HG02885 (cell line): ENCODE data around the gene ALDH1A3.

Experiments used
- ATAC-seq: cut with Tn5 transposase; IDR thresholded peaks from one replicate; pipeline ENCODE4 v1.9.1; 2021; ENCODE audit warnings: mild to moderate bottlenecking; ENCODE audit not compliant: unreplicated experiment, poor library complexity

Gene ALDH1A3

DNA sequence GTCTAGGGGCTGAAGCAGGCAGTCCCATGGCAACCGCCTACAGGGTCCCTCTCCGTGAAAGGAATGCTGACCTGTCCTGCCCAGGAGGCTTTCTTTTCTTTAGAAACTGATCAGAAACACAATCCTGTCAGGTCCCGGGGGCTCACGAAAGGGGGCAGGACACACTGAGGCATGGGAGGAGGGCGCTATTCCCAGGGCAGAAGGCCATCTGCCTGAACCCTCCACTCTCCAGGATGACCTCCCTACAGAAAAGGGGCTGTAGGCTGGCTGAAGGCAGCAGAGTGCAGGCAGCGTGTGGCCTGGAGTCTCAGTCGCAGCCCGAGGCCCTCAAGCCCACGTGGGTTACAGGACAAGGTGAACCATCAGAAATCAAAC is 21.2 kb downstream of the ALDH1A3 start:
- ATAC-seq, result no peak

DNA sequence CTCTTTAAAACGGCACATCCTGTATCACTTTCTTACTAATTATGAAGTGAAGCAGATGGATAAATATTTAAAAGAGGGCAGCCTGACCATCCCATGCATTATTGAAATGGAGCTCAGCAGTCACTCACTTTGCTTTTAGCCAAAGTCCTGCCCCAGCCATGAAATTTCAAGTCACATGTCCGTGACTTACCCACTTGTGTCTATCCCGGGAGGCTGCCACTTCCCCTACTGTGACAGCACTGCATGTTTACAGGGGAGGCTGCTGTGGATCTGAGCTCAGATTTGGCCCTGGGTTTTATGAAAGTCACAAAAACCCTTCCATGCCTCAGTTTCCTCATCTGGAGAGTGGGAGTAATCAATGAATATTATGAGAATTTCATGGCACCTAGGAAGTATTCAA is 21.7 kb downstream of the ALDH1A3 start:
- ATAC-seq, result no peak

DNA sequence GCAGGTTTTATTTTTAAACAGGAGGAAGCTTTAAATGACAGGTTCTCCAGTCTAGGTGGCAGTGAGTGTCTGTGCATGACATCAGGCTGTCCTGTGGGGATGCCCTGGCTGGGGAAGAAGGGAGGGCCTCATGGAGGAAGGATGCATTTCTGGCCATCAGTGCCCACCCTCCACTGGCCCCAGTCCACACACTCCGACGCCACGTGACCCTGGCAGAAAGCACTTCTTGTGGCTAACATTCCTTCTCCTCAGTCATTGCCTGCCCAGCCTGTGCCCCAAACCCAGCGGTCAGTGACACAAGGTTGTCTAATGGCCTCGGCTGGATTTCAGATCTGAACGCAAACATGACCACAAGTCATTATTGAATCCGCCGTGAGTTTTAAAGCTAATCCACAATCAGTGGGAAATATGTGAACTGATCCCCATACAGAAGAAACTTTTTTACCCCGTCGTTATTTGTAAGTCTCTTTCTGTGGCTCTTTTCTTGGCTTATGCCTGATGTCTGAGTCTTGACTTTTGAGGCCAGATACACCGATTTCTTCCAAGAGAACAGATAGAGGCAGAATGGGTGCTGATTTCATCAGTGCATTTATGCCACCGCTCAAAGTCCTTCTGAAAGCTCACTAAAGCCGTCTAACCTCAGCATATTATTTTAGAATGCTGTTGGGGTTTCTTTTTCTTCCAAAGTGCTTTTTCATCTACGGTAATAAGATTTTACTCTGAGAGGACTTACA is 22.2 kb downstream of the ALDH1A3 start:
- no peak for ATAC-seq

DNA sequence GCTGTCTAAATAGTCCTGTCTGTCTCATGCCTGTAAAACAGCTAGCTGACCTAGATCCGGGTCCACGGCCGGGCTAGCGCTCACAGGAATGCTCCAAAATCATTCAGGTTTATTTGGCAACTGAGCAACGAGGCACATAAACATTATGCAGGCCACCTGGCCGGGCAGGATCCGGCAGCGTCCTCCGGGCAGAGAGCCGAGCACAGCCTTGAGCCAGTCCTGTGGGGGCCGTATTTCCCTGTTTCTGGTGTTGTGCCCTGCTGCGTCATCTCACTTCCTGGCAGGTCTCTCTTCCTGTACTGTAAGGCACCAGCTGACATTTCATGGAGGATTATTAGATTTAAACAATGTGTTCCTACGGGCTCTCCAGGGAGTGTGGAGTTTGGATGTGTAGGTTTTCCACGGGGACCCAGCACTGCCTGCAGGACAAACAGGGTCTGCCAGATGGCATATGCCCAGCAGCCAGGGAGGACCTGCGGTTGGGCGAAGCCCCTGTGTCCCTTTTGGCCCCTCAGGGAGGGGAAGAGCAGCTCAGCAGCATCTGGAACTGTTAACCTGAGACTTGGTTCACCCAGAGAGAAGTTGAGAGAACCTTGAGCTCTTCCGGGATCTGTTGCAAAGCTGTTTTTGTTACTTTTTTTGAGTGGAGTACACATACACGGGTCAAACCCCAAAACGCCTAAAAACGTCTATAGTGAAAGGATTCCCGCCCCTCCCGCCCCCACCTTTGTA is 23.0 kb downstream of the ALDH1A3 start:
- ATAC-seq, result no peak

DNA sequence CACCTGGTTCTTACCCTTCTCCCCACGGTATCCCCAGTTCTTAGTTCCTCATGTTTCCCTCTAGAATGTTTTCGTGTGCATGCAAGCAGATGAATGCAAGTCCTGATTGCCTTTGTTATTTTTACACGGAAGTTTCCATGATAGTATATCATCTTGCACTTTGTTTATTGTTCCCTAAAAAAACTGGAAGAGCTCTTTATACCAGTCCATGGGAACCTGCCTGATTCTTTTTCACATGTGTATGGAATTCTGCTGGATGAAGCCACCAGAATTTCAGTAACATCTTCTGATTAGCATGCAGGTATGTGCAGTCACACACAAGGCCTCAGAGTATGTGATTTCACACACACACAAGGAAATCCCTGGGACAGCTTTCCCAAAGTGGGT is 23.5 kb downstream of the ALDH1A3 start:
- ATAC-seq, result no peak

DNA sequence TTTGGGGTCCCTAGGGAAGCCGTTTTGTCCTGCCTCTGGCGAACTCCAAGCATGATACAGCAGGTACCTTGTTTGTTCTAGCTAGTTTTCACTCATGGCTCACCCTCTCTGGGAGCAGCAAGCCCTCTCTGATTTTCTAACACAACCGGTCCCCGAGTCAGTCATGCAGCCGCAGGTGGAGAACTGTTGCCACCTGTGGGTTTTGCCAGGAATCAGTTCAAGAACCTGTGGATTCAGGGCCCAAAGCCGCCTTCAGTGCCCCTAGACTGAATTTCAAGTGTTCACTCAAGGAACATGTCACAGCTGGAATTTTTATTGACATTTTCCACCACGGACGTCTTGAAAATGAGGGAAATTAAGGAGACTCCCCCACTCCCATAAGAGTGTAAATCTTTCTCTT is 26.2 kb downstream of the ALDH1A3 start:
- no peak for ATAC-seq

DNA sequence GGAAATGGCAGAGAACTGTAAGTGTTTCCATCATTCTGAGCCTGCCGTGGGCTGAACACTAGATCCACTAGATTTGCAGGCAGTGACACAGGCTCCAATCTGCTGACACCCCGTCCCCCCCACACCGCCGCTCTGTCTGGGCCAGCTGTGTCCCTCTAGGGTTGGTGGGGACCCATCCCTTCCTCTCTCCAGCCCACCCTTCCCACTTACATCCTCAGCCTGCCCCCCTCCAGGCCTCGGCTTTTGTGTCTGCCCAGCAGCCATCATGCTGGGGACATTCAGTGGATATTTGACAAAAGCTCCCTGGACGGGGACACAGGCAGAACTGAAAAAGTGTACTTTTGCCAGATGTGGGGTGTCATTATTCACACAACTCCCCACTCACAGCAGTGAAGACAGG is 28.8 kb downstream of the ALDH1A3 start:
- no peak for ATAC-seq

DNA sequence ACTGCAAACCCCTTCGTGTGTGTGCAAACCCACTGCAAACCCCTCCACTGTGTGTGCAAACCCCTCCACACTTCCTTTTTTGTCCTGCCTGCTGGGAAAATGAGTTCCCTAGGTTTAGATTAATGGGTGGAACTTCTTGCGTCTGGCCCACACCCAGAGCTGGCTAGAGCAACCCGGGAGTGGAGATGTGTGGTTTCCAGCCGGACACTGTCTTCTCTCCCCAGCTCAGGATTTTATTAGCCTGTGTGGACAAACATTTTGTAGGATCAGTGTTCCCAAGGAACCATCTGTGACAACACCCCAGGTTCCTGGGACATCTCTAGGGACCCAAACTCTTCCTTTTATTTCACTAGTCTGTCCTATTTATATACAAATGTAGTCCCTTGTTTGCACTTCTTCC is 29.9 kb downstream of the ALDH1A3 start:
- no peak for ATAC-seq

DNA sequence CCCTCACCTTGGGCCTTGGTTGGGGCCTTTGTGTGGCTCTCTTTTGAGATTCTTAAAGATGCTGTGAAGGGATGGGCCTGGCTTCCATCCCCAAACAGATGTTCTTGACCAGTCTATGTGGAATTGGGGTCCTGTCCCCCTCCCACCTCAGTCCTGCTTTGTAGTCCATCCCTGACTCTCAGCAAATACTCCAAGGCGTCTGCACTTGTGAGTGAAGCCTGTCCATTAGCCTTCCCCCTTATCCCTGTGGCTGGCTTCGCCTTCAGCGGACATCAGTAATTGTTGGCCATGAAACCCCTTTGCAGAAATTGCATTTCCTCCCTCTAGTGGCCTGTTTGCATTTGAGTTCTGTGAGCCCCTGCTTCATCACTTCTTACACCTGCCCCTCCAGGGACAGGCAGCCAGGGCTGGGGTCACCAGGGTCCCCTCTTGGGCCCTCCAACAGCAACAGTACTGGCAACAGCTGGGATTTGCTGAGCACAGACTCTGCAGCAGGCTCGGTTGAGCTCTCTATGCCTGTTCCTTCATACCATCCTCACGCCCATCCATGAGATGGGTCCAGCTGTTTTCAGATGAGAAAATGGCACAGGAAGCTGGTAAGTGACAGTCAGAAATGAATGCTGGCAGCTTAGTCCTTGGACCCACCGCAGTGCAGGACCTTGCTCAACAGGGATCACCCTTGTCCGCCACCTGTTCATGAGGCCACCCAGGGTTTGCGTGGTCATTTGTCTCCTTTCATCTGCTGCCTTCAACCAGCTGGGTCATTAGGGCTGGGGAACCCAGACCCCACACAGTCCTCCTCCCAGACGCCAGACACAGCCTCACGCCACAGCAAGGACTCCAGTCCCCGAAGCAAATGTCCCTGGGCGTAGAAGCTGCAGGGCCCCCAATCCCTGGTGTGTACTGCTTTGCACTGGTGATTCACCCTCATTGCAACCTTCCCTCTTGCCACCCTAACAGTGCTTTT is 30.6 kb downstream of the ALDH1A3 start:
- no peak for ATAC-seq

DNA sequence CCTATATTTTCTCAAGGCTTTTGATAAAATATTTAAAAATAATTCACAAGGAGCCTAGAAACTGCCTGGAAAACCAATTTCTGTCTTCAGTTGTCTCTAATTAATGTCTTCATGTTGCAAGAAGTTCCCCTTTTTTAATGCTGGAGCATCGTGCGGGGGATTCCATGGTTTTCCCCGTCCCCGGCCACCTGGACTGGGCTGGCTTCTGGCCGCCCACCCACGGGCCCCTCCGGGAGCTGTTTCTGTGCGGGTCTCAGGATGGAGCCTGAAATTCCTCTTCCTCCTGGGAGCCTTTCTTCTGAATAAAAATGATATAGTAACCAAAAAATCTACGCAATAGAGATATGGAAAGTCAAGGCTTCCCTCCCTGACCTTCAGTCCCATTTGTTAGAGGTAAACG is 31.5 kb downstream of the ALDH1A3 start:
- ATAC-seq, result no peak

DNA sequence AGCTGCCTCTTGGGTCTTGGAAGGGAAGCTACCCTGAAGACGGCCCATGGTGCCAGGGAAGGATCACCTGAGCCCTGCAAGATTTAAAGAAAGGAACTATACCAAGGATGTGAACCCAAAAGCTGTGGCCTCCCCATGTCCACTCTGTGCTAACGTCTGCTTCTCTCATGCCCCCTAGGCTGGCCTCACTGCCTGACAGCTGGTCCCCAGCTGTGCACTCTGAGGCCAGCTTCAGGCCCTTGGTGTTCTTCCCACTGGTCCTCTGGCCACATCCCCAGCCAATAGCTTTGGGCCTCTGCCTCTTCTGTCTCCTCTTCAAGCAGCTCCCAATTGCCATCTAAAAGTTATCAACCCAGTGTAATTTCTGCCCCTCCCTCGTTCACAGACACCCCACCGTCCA is 34.3 kb downstream of the ALDH1A3 start:
- no peak for ATAC-seq

DNA sequence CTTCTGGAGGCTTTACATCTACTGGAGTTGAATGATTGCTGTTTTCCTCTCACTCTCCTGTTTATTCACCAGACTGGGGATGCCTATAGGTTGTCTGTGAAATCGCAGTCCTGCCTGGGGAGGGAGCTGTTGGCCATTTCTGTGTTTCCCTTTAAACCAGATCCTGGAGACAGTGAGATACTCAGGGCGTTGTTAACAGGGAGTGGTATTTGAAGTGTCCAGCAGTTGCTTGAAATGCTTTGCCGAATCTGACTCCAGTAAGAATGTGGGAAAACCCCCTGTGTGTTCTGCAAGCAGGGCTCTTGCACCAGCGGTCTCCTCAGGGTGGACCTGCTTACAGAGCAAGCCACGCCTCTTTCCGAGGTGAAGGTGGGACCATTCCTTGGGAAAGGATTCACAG is 35.2 kb downstream of the ALDH1A3 start:
- no peak for ATAC-seq

DNA sequence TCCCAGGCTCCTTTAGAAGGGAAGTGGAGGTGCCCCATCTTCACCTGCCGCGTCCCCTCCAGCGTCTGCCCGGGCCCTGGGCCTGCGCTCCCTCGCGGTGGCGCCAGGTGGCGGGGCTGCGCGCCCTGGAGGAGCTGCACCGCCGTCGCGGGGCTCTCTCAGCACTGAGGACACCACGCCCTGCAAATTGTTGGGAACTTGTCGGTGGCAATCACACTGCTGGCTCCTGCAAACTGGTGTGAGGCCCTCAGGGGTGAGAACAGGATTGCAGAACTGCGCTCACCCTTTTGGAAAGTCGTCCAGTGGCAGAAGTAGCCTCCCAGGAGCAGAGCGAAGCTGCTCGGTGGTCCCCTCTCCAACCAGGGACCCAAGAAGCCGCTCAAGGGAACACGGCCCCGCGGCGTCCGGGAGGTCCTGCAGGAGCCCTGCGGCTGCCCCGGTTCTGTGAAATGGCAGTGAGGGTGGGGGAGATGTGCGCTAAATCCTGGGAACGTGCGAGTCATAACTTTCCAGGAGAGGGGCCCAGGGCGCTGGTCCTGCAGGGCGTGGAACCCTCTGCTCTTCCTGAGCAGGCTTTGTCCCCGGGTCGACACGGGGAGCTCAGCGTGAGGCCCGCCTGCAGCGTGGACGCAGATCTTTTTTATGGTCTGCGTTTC is 38.5 kb downstream of the ALDH1A3 start:
- ATAC-seq, result peak; percentile 65

DNA sequence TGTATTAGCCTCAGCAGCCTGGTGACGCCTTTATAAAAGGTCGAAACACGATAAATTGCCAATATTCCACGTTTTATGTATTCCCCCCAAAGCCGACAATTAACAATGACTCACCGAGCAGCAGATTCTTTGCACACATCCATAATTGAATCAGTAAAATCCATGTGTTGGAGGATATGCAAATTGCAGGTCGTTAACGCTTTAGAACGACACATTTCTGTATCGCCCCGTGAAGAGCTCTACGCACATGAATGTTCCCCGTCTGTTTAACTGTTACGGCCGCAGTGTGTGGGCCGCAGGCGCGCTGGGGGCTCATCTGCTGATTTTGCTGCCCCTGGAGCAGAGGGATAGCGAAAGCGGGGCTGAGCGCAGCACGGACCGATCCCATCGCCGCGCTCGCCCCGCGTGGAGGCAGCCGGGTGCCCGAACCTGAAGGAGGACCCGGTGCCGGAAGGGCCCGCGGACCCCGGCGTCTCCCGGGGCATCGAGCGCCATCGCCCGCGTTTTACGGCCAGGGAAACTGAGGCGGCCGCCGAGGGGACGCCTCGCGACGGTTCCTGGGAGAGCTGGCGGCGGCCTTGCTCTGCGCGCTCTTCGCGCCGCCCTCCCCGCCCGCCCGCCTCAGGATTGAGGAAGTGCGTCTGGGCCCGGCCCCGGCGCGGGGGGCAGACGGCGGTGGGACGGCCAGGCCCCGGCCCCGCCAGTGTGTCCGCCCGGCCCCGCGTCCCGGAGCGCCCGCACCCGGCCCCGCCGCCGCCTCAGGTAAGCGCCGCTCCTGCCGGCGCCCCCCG is 39.3 kb downstream of the ALDH1A3 start, which contains the start of gene LRRK1:
Gene LRRK1 (plus strand): TSS at position 668 of the 791 bp plus-strand sequence. CDS start 5,276 bp downstream, outside the sequence.
- ATAC-seq, result peak; percentile 22

DNA sequence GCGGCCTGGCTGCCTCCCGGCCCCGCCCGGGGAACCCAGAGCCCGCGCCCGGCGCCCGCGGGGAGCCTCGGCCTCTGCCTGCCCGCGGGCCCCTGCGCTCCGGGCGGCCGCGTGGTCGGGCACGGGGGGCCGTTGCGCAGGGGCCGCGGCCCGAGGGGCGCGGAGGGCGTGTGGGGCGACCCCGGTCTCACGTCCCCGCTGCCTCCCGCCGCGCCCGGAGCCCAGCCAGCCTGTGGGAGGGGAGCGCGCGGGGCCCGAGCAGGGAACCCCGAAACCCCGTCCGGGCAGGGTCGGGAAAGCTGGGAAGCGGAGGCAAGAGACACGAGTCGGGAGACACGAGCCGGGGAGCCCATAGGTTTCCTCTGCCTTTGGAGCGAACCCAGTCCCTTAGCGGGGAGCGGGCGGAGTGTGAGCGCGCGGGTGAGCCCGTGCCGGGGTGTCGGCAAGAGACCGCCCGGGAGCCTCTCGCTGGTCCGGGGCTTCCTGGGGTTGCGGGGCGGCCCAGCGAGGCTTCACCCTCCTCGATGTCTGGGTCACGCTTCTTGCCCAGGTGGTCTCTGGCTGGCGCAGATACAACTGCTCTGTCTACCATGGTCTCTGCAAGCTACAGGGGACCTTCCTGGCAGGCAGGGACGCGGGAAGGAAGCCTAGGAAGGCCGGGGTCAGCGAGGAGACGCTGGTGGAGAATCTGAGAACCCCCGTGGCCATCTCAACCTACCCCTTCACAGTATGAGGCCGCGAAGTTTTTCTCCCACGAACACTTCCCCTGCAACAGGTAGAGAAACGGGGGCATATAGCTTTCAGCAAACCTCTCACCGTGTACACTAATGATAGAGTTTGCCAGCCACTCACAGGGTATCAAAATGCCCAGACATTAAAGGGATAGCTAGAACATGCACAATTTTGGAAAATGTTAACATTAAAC is 40.1 kb downstream of the ALDH1A3 start:
- ATAC-seq, result peak; percentile 16

DNA sequence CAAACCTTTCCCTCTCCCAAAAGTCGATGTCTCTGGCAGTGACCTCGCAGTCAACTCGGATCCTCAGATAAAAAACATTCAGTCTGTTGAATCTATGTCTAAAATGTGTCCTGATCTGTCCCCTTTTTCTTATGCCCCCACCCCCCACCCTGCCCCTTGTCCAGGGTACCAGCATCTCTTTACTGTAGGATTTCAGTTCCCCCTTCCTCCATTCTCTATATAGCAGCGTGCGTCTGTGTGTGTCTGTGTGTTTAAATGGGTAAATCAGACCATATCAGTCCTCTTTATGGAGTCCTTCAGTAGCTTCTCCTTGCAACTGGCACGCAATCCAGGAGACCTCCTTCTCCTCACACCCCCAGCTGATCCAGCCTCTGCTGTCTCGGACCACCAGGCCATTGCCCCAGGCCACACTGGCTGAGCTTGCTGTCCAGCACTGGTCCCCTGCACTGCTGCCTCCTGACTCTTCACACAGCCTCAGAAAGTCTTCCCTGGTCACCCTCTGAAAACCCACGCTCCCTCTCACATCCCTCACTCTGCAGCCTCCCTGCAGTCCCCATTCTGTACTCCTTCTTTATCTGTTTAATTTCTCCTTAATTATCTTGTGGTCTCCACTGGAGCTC is 41.0 kb downstream of the ALDH1A3 start:
- peak; percentile 17 for ATAC-seq

DNA sequence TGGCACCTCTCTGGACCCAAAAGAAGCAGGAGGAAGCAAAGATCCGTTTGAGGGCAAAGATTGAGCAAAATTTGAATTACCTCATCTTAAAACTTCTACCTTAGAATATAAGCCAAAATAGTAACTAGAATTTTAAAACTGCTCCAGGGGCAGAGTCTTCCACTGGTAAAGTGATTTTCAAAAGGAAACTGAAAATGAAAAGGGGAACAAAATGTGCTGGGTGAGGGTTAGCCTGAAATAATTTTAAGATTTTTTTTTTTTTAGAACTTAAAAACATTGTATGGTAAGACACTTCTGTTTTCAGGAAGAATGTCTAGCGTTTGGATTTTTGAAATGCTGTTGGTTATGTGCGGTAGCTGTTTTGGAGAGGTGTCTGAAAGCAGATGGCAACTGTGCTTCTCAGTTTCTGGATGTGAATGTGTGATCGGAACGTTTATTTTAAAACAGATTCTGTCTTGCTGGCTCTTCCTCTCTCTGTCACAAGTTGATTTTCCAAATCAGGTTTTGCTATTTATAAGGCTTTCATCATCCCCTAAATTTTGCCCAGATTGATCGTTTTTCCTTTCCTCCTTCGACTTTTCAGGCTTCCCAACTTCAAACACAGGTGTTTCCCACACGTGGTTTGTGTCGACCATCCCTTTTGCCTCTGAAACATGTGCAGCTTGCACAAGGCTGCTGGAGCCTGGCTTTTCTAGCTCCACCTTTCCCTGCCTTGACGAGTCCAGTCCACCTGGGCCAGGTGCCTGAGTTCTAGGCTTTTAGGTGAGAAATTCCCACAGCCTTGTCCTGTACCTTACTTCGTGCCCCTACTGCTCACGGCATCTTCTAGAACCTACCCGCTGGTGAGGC is 42.8 kb downstream of the ALDH1A3 start:
- ATAC-seq, result peak; percentile 29
